Activated CD8-positive, alpha-beta memory T cell treated with anti-CD3 and anti-CD28 coated beads for 36 hours (primary cell): ENCODE measurements around the gene FGGY. TPM values are rescaled to one million over a fixed set of nuclear protein-coding genes. Genes with fewer than 3 reads are reported as not detected.

Experiments used
- CTCF ChIA-PET: fragments of 350-600 bp; sonication (Branson Sonifier 250); formaldehyde crosslinking; loops from one replicate; lab custom pipeline; 2021; ENCODE audit warnings: antibody characterized with exemption; lab: Charles Lee
- POLR2A ChIA-PET: fragments of 350-600 bp; sonication (Branson Sonifier 250); formaldehyde crosslinking; loops from one replicate; lab custom pipeline; 2021; ENCODE audit warnings: antibody characterized with exemption; lab: Charles Lee
- total RNA-seq, 2 experiments: library from RNA; stranded (reverse); gene quantifications; one replicate each; pipeline ENCODE4 v1.2.3, GENCODE V29; 2021

Gene FGGY
- total RNA-seq, 2 experiments from 2014 or later = 8.9 to 9.7 TPM

DNA sequence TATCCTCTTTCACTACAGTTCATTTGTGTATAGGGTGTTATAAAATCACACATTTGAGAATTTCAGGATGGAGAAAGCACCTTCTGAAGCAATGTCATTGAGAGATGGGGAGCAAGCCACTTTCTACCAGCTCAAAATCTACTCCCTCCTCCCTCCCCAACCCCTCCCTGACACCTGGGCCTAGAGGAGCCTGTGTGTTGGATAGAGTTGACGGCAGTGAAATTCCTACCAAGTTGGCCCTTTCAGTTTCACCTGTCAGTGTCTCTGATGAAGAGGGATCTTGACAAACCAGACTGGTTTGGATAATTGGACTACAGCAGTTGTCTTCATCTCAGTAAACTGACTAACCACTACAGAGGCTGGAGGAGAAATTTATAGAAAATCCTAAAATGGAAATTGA lies 392.8 kb downstream of the FGGY start:
- CTCF ChIA-PET = no interaction called here

DNA sequence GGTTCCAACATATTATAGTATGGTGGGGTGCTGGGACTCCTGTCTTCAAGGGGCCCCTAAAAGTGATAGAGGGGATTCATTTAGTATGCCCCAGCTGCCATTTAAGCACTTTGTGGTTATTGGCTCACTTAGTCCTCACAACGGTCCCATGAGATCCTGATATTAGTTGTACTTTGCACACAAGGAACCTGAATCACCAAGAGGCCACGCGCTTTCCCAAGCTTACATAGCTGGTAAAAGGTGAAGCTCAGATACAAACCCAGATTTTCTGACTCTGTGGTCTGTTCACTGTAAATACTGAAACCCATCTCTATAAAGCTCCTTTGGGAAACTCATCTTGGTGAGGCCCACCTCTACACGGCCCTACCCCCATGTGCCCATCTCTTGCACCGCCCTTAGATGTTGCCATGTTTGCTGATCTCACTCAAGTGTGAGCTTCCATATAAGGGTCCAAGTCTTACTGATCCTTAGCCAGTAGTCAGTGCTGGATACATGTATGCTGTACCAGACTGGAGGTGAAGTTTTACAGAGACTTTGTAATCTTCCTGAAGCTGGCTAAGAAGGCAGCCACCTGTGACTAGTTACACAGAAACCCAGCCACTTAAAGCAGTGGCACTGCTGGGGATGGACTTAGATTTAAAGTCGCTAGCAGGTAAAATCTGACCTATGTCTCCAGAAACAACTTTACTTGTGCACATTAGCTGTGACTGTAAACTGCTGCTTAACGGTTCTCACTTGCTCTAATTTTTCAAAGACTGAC lies 393.5 kb downstream of the FGGY start:
- ChIA-PET CTCF (no interaction called here), POLR2A (no interaction called here)

More for the DNA sequence above, 392.8 kb downstream of the FGGY start:
- POLR2A ChIA-PET = no interaction called here

DNA sequence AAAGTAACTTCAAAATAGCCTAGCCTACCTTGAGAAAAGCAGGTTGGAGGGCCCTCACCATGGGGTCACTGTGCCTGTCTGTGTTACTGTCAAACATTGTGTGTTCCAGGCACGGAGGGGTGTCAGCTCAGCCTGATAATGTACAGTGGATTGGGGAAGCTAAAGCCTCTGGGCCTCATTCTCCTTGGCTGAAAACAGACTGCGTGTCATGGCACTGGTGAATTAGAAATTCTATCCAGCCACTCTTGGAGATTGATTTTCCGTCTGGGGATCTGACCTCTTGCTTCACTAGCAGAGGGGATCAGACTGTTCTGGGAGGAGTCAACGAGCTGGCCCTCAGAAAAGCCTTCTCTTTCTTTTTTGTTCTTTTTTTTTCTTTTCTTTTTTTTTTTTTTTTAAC lies 394.4 kb downstream of the FGGY start:
- CTCF ChIA-PET = no interaction called here
- POLR2A ChIA-PET = no interaction called here

DNA sequence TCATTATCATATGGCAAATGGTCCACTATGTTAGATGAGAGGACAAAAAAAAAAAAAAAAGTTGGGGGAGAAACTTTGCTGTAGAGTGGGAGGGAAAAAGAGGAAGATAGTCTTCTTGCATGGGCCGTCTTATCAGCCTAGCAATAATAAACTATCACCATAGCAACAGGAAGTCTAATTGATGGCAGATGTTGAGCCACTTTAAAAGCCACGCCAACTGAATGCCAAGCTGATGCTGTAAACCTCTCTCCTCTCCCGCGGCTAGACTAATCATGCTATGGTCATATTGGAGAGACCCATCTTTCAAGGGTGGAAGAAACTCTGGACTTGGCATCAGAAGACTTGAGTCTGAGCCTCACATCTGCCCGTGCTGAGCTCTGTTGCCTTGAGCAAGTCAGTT lies 395.7 kb downstream of the FGGY start:
- ChIA-PET POLR2A (no interaction called here), CTCF (interaction anchor here (0.7 kb wide), 1 partner anchor 67 kb away, joined by 4 read pairs; no protein-coding TSS in a partner anchor)

DNA sequence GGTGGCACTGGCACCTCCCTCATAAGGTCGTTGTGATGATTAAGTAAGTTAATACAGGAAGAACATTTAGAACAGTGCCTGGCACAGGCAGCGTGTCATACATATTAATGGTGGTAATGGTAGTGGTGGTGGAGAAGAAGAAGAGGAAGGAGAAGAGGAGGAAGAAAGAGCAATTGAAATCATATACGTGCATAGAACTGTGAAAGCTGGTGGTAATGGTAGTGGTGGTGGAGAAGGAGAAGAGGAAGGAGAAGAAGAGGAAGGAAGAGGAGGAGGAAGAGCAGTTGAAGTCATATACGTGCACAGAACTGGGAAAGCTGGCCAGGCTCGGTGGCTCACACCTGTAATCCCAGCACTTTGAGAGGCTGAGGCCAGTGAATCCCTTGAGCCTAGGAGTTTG lies 396.5 kb downstream of the FGGY start:
- CTCF ChIA-PET = no interaction called here
- POLR2A ChIA-PET = no interaction called here

DNA sequence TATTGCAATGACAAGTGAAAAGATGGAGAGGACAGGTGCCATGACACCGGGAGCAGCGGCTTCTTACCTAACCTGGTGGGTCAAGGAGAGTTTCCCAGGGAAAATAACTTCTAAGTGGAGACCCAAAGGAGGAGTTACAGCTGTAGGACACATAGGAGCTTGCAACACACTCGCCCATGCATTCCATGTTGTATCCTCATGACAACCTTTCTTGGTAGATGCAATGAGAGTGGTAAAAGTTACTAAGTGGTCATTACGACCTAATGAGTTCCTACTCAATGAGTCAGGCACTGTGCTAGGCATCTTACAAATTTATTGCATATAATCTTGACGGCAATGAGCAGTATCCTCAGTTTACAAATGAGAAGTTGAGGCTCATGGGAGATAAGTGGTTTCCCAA lies 398.4 kb downstream of the FGGY start:
- CTCF ChIA-PET = no interaction called here
- POLR2A ChIA-PET = no interaction called here

DNA sequence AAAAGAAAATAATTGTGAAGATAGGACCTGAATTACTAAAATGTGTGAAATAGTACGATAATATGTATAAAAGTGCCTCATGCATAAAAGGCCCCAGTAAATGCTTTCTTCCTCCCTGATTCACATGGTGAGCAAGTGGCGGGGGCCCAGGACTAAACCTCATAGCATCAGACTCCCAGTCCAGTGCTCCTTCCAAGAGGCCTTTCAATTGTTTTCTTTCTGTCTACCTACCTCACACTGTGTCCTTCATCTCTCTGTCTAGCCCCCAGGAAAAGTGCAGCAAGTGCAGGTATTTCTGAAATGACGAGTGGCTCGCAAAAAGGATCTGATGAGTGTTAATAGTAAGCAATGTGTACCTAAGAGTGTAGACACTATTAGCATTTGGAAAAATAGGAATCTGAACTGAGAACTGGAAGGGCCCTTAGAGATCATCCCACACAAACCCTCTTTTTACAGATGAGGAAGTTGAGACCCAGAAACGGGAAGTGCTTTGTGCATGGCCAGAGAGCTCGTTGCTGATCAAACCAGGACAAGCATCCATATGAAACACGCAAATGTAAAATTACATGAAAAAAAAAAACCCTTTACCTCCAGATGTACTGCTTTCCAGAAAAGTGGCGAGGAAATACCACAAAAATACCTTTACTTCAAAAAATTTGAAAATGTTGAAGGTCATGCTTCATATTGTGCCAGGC lies 399.7 kb downstream of the FGGY start:
- CTCF ChIA-PET = no interaction called here
- POLR2A ChIA-PET = no interaction called here

DNA sequence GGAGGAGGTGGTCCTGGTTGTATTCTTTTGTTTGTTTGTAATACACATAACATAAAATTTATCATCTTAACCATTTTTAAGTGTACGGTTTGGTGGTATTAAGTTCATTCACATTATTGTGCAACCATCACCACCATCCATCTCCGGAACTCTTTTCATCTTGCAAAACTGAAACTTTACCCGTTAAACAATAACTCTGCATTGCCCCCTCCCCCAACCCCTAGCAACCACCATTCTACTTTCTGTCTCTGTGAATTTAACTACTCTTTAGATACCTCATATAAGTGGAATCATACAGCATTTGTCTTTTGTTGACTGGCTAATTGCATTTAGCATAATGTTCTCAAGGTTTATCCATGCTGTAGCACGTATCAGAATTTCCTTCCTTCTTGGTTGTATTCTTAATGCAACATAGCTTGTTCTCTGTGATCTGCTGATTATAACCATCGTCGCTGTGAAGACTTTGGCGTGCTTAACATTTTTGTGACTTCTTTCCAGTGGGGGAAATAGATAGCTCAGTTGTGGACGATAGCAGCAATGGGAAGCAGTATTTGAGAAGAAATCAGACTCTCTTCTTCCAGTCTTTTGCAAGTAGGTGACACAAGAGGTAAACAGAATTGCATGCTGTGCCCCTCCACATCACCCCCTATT lies 400.4 kb downstream of the FGGY start:
- ChIA-PET CTCF (interaction anchor here (1.2 to 1.6 kb wide), 2 partner anchors 13 to 62 kb away, joined by 3 to 4 read pairs; no protein-coding TSS in a partner anchor), POLR2A (no interaction called here)

DNA sequence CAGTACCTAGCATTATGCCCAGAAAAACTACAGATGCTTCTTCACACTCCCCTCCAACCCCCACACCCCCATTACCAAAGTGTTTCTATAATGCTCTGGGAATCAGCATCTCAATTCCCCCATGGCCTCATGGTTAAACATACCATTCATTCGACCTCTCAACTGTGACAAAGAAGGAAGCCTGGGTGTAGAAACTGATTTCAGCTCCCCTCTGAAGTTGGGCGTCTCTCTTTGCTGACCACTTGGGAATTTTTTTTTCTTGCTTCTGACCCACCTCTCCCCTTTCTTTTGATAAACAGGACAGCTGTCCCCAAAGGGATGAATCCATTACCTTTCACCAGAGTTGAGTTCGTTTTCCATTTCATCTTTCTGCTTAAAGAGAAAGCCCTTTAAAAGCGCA lies 401.5 kb downstream of the FGGY start:
- POLR2A ChIA-PET = no interaction called here

DNA sequence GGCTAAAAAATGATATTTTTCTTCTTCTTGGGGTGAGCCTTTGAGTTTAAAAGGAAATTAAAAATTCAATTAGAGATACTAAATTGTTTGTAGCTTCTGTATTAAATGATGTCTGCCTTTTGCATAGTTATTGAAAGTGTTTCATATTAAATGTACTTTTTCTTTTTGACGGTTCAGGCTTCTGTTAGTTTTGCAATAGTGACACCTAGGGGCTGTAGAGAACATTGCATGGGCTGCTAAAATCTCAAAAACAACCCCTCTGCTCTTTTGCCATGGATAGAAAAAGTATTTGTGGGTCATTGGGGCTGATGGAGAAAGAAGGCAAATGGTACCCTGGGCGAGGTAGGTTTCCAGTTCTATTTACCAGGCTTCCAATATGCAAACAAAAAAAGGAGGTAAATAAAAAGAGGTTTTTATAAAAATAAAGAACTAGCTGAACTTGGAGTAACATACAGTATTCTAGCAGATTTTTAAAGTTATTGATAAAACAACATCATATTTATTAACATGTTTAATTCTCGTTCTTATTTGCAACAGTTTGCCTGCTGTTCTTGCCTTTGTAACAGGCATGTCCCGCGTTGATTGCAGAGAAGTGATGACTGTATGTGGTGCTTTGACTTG lies 402.4 kb downstream of the FGGY start:
- POLR2A ChIA-PET = no interaction called here
- CTCF ChIA-PET = interaction anchor here (1.1 to 2.1 kb wide), 7 partner anchors 11 to 961 kb away, joined by 3 to 12 read pairs (median 4); no protein-coding TSS in a partner anchor

More for the DNA sequence above, 401.5 kb downstream of the FGGY start:
- CTCF ChIA-PET = interaction anchor here (0.6 to 2.1 kb wide), 7 partner anchors 10 to 960 kb away, joined by 3 to 12 read pairs (median 4); no protein-coding TSS in a partner anchor

DNA sequence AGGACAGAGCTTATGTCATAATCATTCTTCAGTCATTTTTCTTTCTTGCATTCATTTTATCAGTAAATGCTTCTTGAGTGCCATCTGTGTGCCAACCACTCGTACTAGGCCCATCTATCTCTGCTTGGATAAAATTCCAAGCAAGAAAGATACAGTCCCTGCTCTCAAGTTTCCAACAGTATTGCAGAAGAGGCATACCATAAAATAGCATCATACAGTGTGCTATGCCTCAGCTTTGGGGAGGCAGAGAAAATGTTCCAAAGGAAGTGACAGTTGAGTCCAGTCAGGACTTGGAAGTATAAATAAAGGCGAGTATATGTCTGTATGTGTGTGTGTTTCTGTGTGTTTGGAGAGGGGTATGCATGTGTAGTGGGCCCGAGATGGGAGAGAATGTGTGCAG lies 404.5 kb downstream of the FGGY start:
- ChIA-PET CTCF (interaction anchor here (1.3 kb wide), 1 partner anchor 961 kb away, joined by 3 read pairs; no protein-coding TSS in a partner anchor), POLR2A (no interaction called here)

DNA sequence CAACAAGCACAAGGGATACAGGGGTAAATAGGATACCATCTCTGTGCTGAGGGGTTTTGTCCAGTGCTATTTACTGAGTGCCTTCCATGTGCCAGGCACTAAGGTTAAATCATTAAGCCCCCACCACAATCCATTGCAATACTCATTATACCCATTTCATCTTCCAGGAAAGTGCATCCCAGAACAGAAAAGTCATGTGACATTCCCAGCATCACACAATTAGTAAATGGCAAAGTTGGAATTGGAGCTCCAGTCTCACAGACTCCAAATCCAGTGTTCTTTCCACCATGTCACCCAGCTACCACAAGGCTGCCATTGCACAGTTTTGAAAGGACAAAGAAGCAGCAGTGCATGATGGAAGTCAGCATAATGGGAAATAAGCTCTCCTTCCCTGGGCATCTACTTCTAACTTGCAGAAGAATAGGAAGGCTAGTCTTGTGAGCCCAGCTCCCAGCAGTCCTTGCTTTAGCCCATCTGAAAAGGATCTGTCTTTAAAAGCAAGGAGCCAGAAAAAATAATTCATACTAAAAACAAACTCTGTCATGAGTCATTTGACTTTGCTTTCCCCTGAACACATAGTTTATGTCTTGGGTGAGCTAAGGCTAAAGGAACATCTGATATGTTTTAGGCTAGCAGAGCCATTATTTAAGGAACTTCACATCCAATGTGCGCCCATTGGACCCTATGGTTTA lies 406.5 kb downstream of the FGGY start:
- CTCF ChIA-PET = interaction anchor here (1.2 kb wide), 1 partner anchor 11 kb away, joined by 3 read pairs; no protein-coding TSS in a partner anchor
- POLR2A ChIA-PET = no interaction called here

DNA sequence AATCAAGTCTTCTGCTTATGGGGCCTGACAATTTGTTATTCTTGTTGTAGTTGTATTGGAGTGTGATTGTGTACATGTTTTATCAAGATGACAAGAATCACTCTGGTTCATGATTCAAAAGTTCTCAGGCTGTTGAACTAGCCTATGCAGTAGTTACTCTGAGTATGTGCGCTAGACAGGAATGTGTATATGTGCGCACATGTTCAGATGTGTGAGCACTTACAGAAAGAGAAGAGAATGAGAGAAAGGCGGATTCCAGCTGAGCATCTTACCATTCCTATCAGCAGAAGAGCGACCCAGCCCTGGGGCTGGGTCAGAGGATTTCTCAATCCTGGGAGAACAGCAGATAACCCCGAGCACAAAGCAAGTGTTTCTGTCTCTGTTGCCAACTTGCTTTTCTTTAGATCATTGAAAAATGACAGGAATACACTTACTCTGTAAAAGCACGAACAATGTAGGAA lies 407.1 kb downstream of the FGGY start:
- ChIA-PET POLR2A (no interaction called here), CTCF (interaction anchor here (1.2 kb wide), 1 partner anchor 11 kb away, joined by 3 read pairs; no protein-coding TSS in a partner anchor)

DNA sequence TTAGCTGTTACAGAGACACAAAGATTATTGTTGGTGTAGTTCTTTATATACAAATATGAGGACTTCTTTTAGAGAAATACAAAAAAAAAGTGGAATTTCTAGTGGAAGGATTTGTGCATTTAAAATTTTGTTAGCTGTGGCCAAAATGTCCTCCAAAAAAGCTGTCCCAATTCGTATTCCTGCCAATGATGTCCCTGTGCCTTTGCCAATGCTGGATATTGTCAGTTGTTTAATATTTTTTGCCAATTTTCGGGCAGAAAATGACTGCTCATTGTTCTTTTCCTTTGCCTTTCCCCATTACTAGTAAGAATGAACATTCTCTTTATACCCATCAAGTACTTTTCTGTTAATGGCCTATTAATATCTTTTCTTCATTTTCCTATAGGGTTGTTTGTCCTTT lies 407.8 kb downstream of the FGGY start:
- ChIA-PET POLR2A (no interaction called here), CTCF (no interaction called here)

DNA sequence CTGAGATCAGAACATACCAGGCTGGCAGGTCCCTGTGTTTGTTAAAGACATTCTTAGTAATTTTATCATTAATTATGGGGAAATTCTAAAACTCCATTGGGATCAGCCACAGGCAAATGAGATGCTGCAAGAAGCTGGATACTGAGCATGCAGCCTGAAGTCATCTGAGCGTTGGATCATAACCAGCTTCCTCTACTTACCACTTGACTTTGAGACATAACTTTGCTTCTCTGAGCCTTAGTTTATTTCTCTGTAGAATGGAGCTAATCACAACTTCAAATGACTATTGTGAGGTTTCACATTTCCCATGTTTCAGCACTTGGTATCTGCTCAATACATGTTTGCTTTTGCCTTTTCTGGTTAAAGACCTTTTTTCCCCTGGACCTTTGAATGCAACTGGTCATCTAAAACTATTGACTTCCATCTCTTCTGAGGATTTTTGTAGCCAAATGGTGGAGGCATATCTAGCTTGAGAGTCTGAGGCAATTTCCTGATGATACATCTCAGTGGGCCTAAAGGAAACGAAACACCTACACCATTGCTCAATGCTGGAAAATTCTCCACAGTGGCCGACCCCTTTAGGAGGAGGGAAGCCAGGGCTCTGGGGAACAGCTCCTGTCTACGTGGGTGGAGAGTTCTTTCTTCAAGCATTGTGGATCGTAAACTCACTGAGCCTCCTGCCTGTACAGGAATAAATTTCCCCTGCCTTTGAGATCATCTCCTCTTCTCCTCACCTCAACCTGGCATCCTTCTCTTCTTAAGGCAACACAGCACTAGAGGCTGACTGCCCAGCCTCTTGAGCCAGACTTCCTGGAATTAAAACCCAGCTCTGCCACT lies 408.8 kb downstream of the FGGY start:
- POLR2A ChIA-PET = no interaction called here

DNA sequence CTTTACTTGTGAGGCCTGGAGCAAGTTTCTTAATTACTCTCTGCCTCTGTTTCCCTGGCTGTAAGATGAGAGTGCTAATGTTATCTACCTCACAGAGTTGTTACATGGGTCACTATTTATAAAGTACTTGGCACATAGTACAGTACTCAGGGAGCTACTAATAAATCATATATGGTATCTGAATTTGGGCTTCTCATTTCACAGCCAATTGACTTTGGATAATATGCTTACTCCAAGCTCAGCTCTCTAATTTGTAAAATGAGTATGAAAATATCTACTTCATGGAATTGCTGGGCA lies 409.4 kb downstream of the FGGY start:
- CTCF ChIA-PET = no interaction called here
- POLR2A ChIA-PET = no interaction called here

More for the DNA sequence above, 408.8 kb downstream of the FGGY start:
- CTCF ChIA-PET = no interaction called here

DNA sequence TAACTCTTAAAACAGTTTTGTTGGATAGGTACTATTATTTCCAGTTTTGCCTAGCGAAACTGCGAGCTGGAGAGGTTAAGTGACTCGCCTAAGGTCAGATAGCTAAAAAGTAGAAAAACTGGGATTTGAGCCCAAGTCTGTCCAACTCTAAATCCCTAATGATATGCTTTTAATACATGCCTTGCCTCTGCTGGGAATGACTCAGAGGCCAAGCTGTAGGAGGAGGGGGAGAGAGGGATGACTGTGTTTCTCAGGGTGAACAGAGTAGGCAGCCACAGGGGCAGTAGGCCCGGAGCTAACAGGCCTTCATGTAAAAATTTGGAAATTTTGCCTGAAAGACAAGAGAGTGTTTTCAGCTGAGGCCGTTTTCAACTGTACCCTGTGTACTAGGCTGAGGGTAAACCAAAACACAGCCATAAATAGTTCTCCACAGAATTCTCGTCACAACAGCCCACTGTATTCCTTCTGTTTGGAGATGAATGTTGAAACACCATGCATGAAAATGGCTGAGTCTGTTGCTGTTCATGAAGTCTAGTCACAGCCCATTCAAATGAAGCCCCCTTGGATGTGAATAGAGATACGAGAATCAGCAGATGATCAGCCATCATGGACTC lies 410.4 kb downstream of the FGGY start:
- ChIA-PET POLR2A (no interaction called here), CTCF (no interaction called here)

DNA sequence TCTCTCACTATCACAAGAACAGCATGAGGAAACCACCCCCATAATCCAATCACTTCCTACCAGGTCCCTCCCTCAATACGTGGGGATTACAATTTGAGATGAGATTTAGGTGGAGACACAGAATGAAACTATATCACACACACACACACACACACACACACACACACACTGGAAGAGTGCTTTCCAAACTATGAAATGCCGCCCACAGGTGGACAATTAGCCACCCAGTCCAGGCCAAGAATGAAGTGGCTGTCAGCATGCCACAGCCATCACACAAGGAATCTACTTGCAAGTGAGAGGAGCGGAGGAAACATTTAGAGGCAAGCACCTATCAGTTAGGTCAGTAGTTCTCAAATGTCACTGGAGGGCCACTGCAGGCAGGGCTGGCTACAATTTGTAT lies 412.4 kb downstream of the FGGY start:
- POLR2A ChIA-PET = no interaction called here
- CTCF ChIA-PET = no interaction called here
